Keratinocyte (primary cell): ENCODE data around the gene WDPCP. TPM values are rescaled to one million over a fixed set of nuclear protein-coding genes. Genes with fewer than 3 reads are reported as not detected.

ENCODE experiments used
- DNase-seq: peaks from one replicate; pipeline ENCODE4 v3.0.0-alpha.2; 2011; ENCODE audit warnings: low read depth, missing footprints, low spot score
- FAIRE-seq: peaks from 2 replicates; lab custom pipeline; 2011; peaks lifted over from hg19 to GRCh38; lab: Jason Lieb, UNC
- H2AFZ ChIP-seq: 2 replicates; pipeline ENCODE4 v1.6.0; 2012; ENCODE audit warnings: low read length, control low read depth, inconsistent platforms; ENCODE audit not compliant: control insufficient read depth
- H3K27ac ChIP-seq: 2 replicates; pipeline ENCODE4 v1.5.1; 2011; ENCODE audit warnings: low read length; ENCODE audit not compliant: control insufficient read depth, insufficient read depth
- H3K27me3 ChIP-seq: 3 replicates; pipeline ENCODE4 v1.6.0; 2011; ENCODE audit warnings: low read length; ENCODE audit not compliant: control insufficient read depth, insufficient read depth; ENCODE audit errors: extremely low read depth
- H3K36me3 ChIP-seq, 2 experiments: 2 replicates in 1 of 2; 3 replicates in 1 of 2; pipeline ENCODE4 v1.5.1; 2011; ENCODE audit warnings: low read length in 2 of 2, mild to moderate bottlenecking in 1 of 2; ENCODE audit not compliant: control insufficient read depth in 2 of 2, insufficient read depth in 2 of 2; ENCODE audit errors: extremely low read depth in 1 of 2
- H3K4me1 ChIP-seq: 3 replicates; pipeline ENCODE4 v1.5.1; 2011; ENCODE audit warnings: low read length; ENCODE audit not compliant: control insufficient read depth, insufficient read depth; ENCODE audit errors: extremely low read depth
- H3K4me2 ChIP-seq: 3 replicates; pipeline ENCODE4 v1.6.0; 2011; ENCODE audit warnings: low read depth, low read length; ENCODE audit not compliant: control insufficient read depth, insufficient read depth; ENCODE audit errors: extremely low read depth
- H3K4me3 ChIP-seq, 3 experiments: fragments of 200-600 bp in 1 of 3; sonication (generic) in 1 of 3; 2 replicates in 2 of 3; 3 replicates in 1 of 3; pipeline ENCODE4 v1.5.1; 2011 to 2016; ENCODE audit warnings: low read length in 3 of 3, mild to moderate bottlenecking in 3 of 3, control low read depth in 2 of 3, inconsistent platforms in 1 of 3, low read depth in 1 of 3, mixed read lengths in 1 of 3, mixed run types in 1 of 3, moderate library complexity in 1 of 3; ENCODE audit not compliant: control insufficient read depth in 2 of 3, insufficient read depth in 2 of 3; ENCODE audit errors: extremely low read depth in 1 of 3
- H3K79me2 ChIP-seq: 2 replicates; pipeline ENCODE4 v1.6.0; 2012; ENCODE audit warnings: low read length; ENCODE audit not compliant: control insufficient read depth, insufficient read depth
- H3K9ac ChIP-seq: 3 replicates; pipeline ENCODE4 v1.6.0; 2011; ENCODE audit warnings: low read length; ENCODE audit not compliant: control insufficient read depth, insufficient read depth; ENCODE audit errors: extremely low read depth
- H3K9me1 ChIP-seq: 3 replicates; pipeline ENCODE4 v1.6.0; 2011; ENCODE audit warnings: low read length; ENCODE audit not compliant: control insufficient read depth, insufficient read depth; ENCODE audit errors: extremely low read depth
- H3K9me3 ChIP-seq: 2 replicates; pipeline ENCODE4 v1.5.1; 2012; ENCODE audit warnings: low read depth, low read length; ENCODE audit not compliant: control insufficient read depth
- H4K20me1 ChIP-seq: 3 replicates; pipeline ENCODE4 v1.6.0; 2011; ENCODE audit warnings: low read length; ENCODE audit not compliant: control insufficient read depth, insufficient read depth; ENCODE audit errors: extremely low read depth
- CTCF ChIP-seq, 3 experiments: IDR thresholded peaks in 1 of 3; conservative IDR thresholded peaks in 1 of 3; optimal IDR thresholded peaks in 1 of 3; 2 replicates in 2 of 3; 3 replicates in 1 of 3; pipeline versions ENCODE3 to v1.5.1; 2011; ENCODE audit warnings: low read length in 3 of 3, mild to moderate bottlenecking in 3 of 3, moderate library complexity in 2 of 3, control low read depth in 1 of 3, inconsistent platforms in 1 of 3; ENCODE audit not compliant: insufficient read depth in 2 of 3; ENCODE audit errors: extremely low read depth in 1 of 3
- EZH2 ChIP-seq: IDR thresholded peaks from one replicate; pipeline ENCODE4 v1.6.1; 2012; ENCODE audit warnings: inconsistent platforms, mild to moderate bottlenecking, low read length, moderate library complexity
- dilution Hi-C: fragments of 300-500 bp; cut with MboI; formaldehyde crosslinking; loops from one replicate; pipeline ENCODE4 v1.7.0; 2020; ENCODE audit warnings: low sequenced_read_pairs; ENCODE audit not compliant: extremely low pct_ligation_motif_present
- polyA plus RNA-seq, 5 experiments: library from polyadenylated mRNA; depleted of rRNA in 3 of 5; stranded (reverse) in 3 of 5; stranded (forward) in 1 of 5; unstranded in 1 of 5; fragments of >200 nt; gene quantifications; 1 replicate in 1 of 5; 2 replicates in 3 of 5; 3 replicates in 1 of 5; pipeline versions ENCODE4 v1.2.1 to v1.2.3, GENCODE V29; 2011 to 2012; ENCODE audit warnings: missing spikeins in 2 of 5, low read depth in 1 of 5, low replicate concordance in 1 of 5

WDPCP gene
- polyA plus RNA-seq, 1 donor (not counting 4 experiments of a cell fraction or from before 2014, with no cell fraction given) = 2.9 TPM

GRCh38 chr2:63346411-63346810 is 241.9 kb downstream of the WDPCP start:
- no peaks in the 10 kb centered on the region for H3K36me3 ChIP-seq
- no peak overlapping the region for H3K4me3 ChIP-seq
- no peaks in the 10 kb centered on the region for H3K79me2 ChIP-seq
- H4K20me1 ChIP-seq = no peaks in the 10 kb centered on the region
- H2AFZ ChIP-seq = no peak overlapping the region
- no peak overlapping the region for H3K4me2 ChIP-seq
- no peaks in the 10 kb centered on the region for H3K9me3 ChIP-seq
- TF ChIP-seq CTCF (optimal IDR thresholded peaks at IDR 0.05 in 1 of 3, IDR thresholded peaks at IDR 0.05 in 1 of 3, conservative IDR thresholded peaks at IDR 0.05 in 1 of 3; ENCODE audit: extremely low read depth in 1 of 3, insufficient read depth in 2 of 3, low read length in 3 of 3) = no peak
- TF ChIP-seq EZH2 = no peak
- no peaks in the 10 kb centered on the region for H3K9me1 ChIP-seq
- dilution Hi-C loops = no loop called here
- H3K9ac ChIP-seq = no peak overlapping the region
- no peak overlapping the region for H3K27ac ChIP-seq
- FAIRE-seq (no peak), DNase-seq (no peak)
- H3K4me1 ChIP-seq = no peaks in the 10 kb centered on the region
- no peaks in the 10 kb centered on the region for H3K27me3 ChIP-seq

GRCh38 chr2:63345285-63345633 is 243.0 kb downstream of the WDPCP start:
- Histone ChIP-seq H3K4me1 (no peaks in the 10 kb centered on the region), H2AFZ (no peak overlapping the region), H3K4me3 (no peak overlapping the region), H4K20me1 (no peaks in the 10 kb centered on the region), H3K9ac (no peak overlapping the region), H3K9me1 (no peaks in the 10 kb centered on the region), H3K4me2 (no peak overlapping the region), H3K27ac (no peak overlapping the region), H3K79me2 (no peaks in the 10 kb centered on the region), H3K36me3 (no peaks in the 10 kb centered on the region), H3K27me3 (no peaks in the 10 kb centered on the region), H3K9me3 (no peaks in the 10 kb centered on the region)
- dilution Hi-C loops = no loop called here
- TF ChIP-seq CTCF (optimal IDR thresholded peaks at IDR 0.05 in 1 of 3, IDR thresholded peaks at IDR 0.05 in 1 of 3, conservative IDR thresholded peaks at IDR 0.05 in 1 of 3; ENCODE audit: extremely low read depth in 1 of 3, insufficient read depth in 2 of 3, low read length in 3 of 3) = no peak
- FAIRE-seq = no peak
- no peak for DNase-seq
